B cell (primary cell): ENCODE measurements around the gene PPARG. TPM values are rescaled to one million over a fixed set of nuclear protein-coding genes. Genes with fewer than 3 reads are reported as not detected.

Experiments used
- ATAC-seq: fragments of 200-7000 bp; cut with Tn5 transposase; one replicate; pipeline ENCODE4 v1.10.0; 2021; ENCODE audit warnings: low read depth, mild to moderate bottlenecking, moderate number of reproducible peaks, moderate library complexity
- CTCF ChIA-PET: fragments of 350-600 bp; sonication (Branson Sonifier 250); formaldehyde crosslinking; loops from one replicate; lab custom pipeline; 2021; ENCODE audit warnings: antibody characterized with exemption, inconsistent platforms; lab: Charles Lee
- POLR2A ChIA-PET: fragments of 350-600 bp; sonication (Branson Sonifier 250); formaldehyde crosslinking; loops from one replicate; lab custom pipeline; 2021; ENCODE audit warnings: antibody characterized with exemption; lab: Charles Lee
- DNase-seq: peaks from one replicate; pipeline ENCODE4 v3.0.0; 2013
- H2AFZ ChIP-seq: 2 replicates; pipeline ENCODE4 v1.6.1; 2012; ENCODE audit warnings: mild to moderate bottlenecking, low read depth, low read length; ENCODE audit not compliant: insufficient read depth, poor library complexity, severe bottlenecking
- H3K27ac ChIP-seq, 2 donors: 1 replicate in 1 of 2; 2 replicates in 1 of 2; pipeline ENCODE4 v1.5.1; 2012 to 2013; ENCODE audit warnings: low read length in 2 of 2, mild to moderate bottlenecking in 2 of 2, moderate library complexity in 1 of 2
- H3K27me3 ChIP-seq, 4 experiments: fragments of 200-600 bp in 1 of 4; sonication (generic) in 1 of 4; replicated peaks in 1 of 4; 1 replicate in 2 of 4; 2 replicates in 2 of 4; pipeline versions ENCODE4 v1.6.1 to v1.7.0; 2013 to 2016; ENCODE audit warnings: low read length in 3 of 4, mild to moderate bottlenecking in 2 of 4, mixed read lengths in 1 of 4, moderate library complexity in 1 of 4; ENCODE audit not compliant: insufficient read depth in 4 of 4, control insufficient read depth in 3 of 4; ENCODE audit errors: control extremely low read depth in 1 of 4
- H3K36me3 ChIP-seq, 2 experiments: replicated peaks in 1 of 2; 1 replicate in 1 of 2; 2 replicates in 1 of 2; pipeline versions ENCODE4 v1.6.1 to v1.7.1; 2013; ENCODE audit warnings: low read length in 1 of 2; ENCODE audit not compliant: insufficient read depth in 2 of 2, control insufficient read depth in 1 of 2; ENCODE audit errors: control extremely low read depth in 1 of 2, extremely low read depth in 1 of 2
- H3K4me1 ChIP-seq, 2 donors: fragments of 200-600 bp in 1 of 2; sonication (generic) in 1 of 2; 1 replicate in 1 of 2; 2 replicates in 1 of 2; pipeline versions ENCODE4 v1.5.1 to v1.6.1; 2013 to 2017; ENCODE audit warnings: low read length in 2 of 2; ENCODE audit not compliant: control insufficient read depth in 2 of 2, insufficient read depth in 2 of 2
- H3K4me2 ChIP-seq: replicated peaks from 2 replicates; pipeline ENCODE3; 2012; ENCODE audit warnings: mild to moderate bottlenecking, low read depth, low read length; ENCODE audit not compliant: poor library complexity, severe bottlenecking
- H3K4me3 ChIP-seq, 5 experiments: fragments of 200-600 bp in 1 of 5; sonication (generic) in 1 of 5; 1 replicate in 3 of 5; 2 replicates in 2 of 5; pipeline versions ENCODE4 v1.5.1 to v1.7.0; 2011 to 2016; ENCODE audit warnings: low read length in 4 of 5, mild to moderate bottlenecking in 4 of 5, low read depth in 2 of 5, control low read depth in 1 of 5, moderate library complexity in 1 of 5; ENCODE audit not compliant: insufficient read depth in 1 of 5; ENCODE audit errors: control extremely low read depth in 1 of 5, extremely low read depth in 1 of 5
- H3K79me2 ChIP-seq: fragments of 200-600 bp; sonication (generic); one replicate; pipeline ENCODE4 v1.6.0; 2016; ENCODE audit warnings: low read length; ENCODE audit not compliant: control insufficient read depth, insufficient read depth
- H3K9ac ChIP-seq: fragments of 200-600 bp; sonication (generic); 2 replicates; pipeline ENCODE4 v1.6.1; 2017; ENCODE audit warnings: mild to moderate bottlenecking, low read length, moderate library complexity
- H3K9me3 ChIP-seq, 3 donors: one replicate each; pipeline versions ENCODE4 v1.6.1 to v1.7.1; 2013; ENCODE audit warnings: low read length in 2 of 3; ENCODE audit not compliant: control insufficient read depth in 2 of 3, insufficient read depth in 1 of 3; ENCODE audit errors: control extremely low read depth in 1 of 3
- H4K20me1 ChIP-seq: 2 replicates; pipeline ENCODE4 v1.6.0; 2012; ENCODE audit warnings: mild to moderate bottlenecking, low read length; ENCODE audit not compliant: insufficient read depth, control insufficient read depth, poor library complexity, severe bottlenecking
- H3K27ac Mint-ChIP-seq: one replicate; pipeline ENCODE4 v1.8.0; 2021; ENCODE audit warnings: mixed read lengths
- H3K27me3 Mint-ChIP-seq: one replicate; pipeline ENCODE4 v1.8.0; 2021; ENCODE audit warnings: mixed read lengths
- H3K4me1 Mint-ChIP-seq: one replicate; pipeline ENCODE4 v1.8.0; 2021; ENCODE audit warnings: mixed read lengths
- H3K4me3 Mint-ChIP-seq: one replicate; pipeline ENCODE4 v1.8.0; 2021; ENCODE audit warnings: mixed read lengths
- H3K9me3 Mint-ChIP-seq: one replicate; pipeline ENCODE4 v1.8.0; 2022; ENCODE audit warnings: mixed read lengths; ENCODE audit not compliant: insufficient read depth
- CTCF ChIP-seq: fragments of 200-600 bp; IDR thresholded peaks from one replicate; pipeline ENCODE4 v1.8.0; 2022; ENCODE audit warnings: antibody characterized with exemption, mild to moderate bottlenecking
- EZH2 ChIP-seq: IDR thresholded peaks from 2 replicates; pipeline ENCODE4 v1.6.1; 2012; ENCODE audit warnings: borderline replicate concordance, low read depth, mild to moderate bottlenecking, moderate library complexity, low read length; ENCODE audit not compliant: insufficient read depth, poor library complexity, severe bottlenecking
- WGBS: methylation state at CpG from one replicate; pipeline ENCODE4 v1.1.5; 2013; ENCODE audit warnings: missing lambda C conversion rate; ENCODE audit not compliant: insufficient coverage; 5-methylcytosine and 5-hydroxymethylcytosine counted together
- intact Hi-C: fragments of 100-400 bp; cut with micrococcal nuclease; formaldehyde crosslinking; loops from one replicate; pipeline ENCODE4 v1.10.0; 2022
- polyA plus RNA-seq: library from polyadenylated mRNA; depleted of rRNA; stranded (reverse); fragments of >200 nt; gene quantifications from 2 replicates; pipeline ENCODE4 v1.2.3, GENCODE V29; 2012
- total RNA-seq, 2 donors: library from RNA; stranded (reverse); fragments of 120-200 nt in 1 of 2; gene quantifications; 1 replicate in 1 of 2; 2 replicates in 1 of 2; pipeline versions ENCODE4 v1.2.3 to v1.2.4, GENCODE V29; 2013 to 2022

Gene PPARG
- total and polyA plus RNA-seq, 2 donors (not counting 1 experiment from before 2014, with no cell fraction given): 0.12 to 0.44 TPM

- H4K20me1 ChIP-seq: no peaks in the 10 kb centered on the region
- WGBS: 93% methylated on average over 4 of the region's 4 CpGs
- intact Hi-C loops: no loop called here
- ChIA-PET POLR2A (no interaction called here), CTCF (interaction anchor here (0.6 kb wide), 1 partner anchor 26 kb away, joined by 3 read pairs; no protein-coding TSS in a partner anchor)
- peaks cover 22% of the 10 kb centered on the region for H3K27me3 Mint-ChIP-seq
- no peak overlapping the region for H3K4me2 ChIP-seq
- no peaks in the 10 kb centered on the region for H3K9me3 ChIP-seq
- no peaks in the 10 kb centered on the region for H3K36me3 ChIP-seq
- no peaks in the 10 kb centered on the region for H3K79me2 ChIP-seq
- H3K27me3 ChIP-seq: peaks cover 0 to 8% (median 0%) of the 10 kb centered on the region in 4 experiments
- H3K27ac ChIP-seq: no peak overlapping the region
- H3K4me3 ChIP-seq: no peak overlapping the region
- H3K27ac Mint-ChIP-seq: no peak overlapping the region
- H3K4me1 ChIP-seq: no peaks in the 10 kb centered on the region
- TF ChIP-seq CTCF (no peak), EZH2 (no peak)
- H3K4me3 Mint-ChIP-seq: no peak overlapping the region
- H2AFZ ChIP-seq: no peak overlapping the region
- no peak for ATAC-seq
- H3K9me3 Mint-ChIP-seq: no peaks in the 10 kb centered on the region
- no peak overlapping the region for H3K9ac ChIP-seq
- H3K4me1 Mint-ChIP-seq: no peaks in the 10 kb centered on the region
- no peak for DNase-seq
Measured at GRCh38 chr3:12423131-12423530, 134.3 kb downstream of the PPARG start.

- H3K4me3 ChIP-seq: no peak overlapping the region
- H3K27me3 ChIP-seq: peaks cover 0 to 8% (median 0%) of the 10 kb centered on the region in 4 experiments
- H3K4me2 ChIP-seq: no peak overlapping the region
- ChIA-PET CTCF (no interaction called here), POLR2A (no interaction called here)
- Mint-ChIP-seq H3K4me1 (no peaks in the 10 kb centered on the region), H3K9me3 (no peaks in the 10 kb centered on the region), H3K27ac (no peak overlapping the region), H3K4me3 (no peak overlapping the region), H3K27me3 (peaks cover 22% of the 10 kb centered on the region)
- no peak overlapping the region for H3K27ac ChIP-seq
- TF ChIP-seq EZH2 (no peak), CTCF (no peak)
- no peak for DNase-seq
- H3K36me3 ChIP-seq: no peaks in the 10 kb centered on the region
- no peak overlapping the region for H2AFZ ChIP-seq
- intact Hi-C loops: no loop called here
- H3K4me1 ChIP-seq: no peaks in the 10 kb centered on the region
- H3K9me3 ChIP-seq: no peaks in the 10 kb centered on the region
- no peak for ATAC-seq
- no peaks in the 10 kb centered on the region for H4K20me1 ChIP-seq
- no peak overlapping the region for H3K9ac ChIP-seq
- H3K79me2 ChIP-seq: no peaks in the 10 kb centered on the region
- WGBS: 33% methylated on average over 4 of the region's 6 CpGs
Measured at GRCh38 chr3:12423918-12424630, 135.2 kb downstream of the PPARG start.
